MCF 10A (cell line): ENCODE data around the gene CENPQ. TPM values are rescaled to one million over a fixed set of nuclear protein-coding genes. Genes with fewer than 3 reads are reported as not detected.

ENCODE experiments used
- BruUV-seq: library from RNA; stranded (reverse); fragments of 400-500 nt; replicated peaks from 2 replicates; lab custom pipeline; 2021; lab: Mats Ljungman, UMichigan
- CTCF ChIA-PET: fragments of 300-600 bp; sonication (Branson Sonifier 250); formaldehyde crosslinking; extraction: SDS; loops from one replicate; lab custom pipeline; 2021; ENCODE audit warnings: antibody characterized with exemption, inconsistent platforms; lab: Yijun Ruan, JAX
- POLR2A ChIA-PET: fragments of 300-600, 350-650 bp; sonication (Branson Sonifier 250); formaldehyde crosslinking; extraction: SDS; loops from one replicate; lab custom pipeline; 2020; ENCODE audit warnings: antibody characterized with exemption, inconsistent platforms; lab: Yijun Ruan, JAX
- DNase-seq: peaks from one replicate; pipeline ENCODE4 v3.0.0-alpha.2; 2018; ENCODE audit not compliant: unreplicated experiment
- H3K27ac Mint-ChIP-seq: one replicate; pipeline ENCODE4 v1.8.0; 2022; ENCODE audit warnings: mild to moderate bottlenecking, low read depth, mixed read lengths; ENCODE audit not compliant: unreplicated experiment
- H3K27me3 Mint-ChIP-seq: one replicate; pipeline ENCODE4 v1.8.0; 2022; ENCODE audit warnings: mixed read lengths; ENCODE audit not compliant: insufficient read depth, unreplicated experiment
- H3K36me3 Mint-ChIP-seq: one replicate; pipeline ENCODE4 v1.8.0; 2022; ENCODE audit warnings: mild to moderate bottlenecking, moderate library complexity, mixed read lengths; ENCODE audit not compliant: insufficient read depth, unreplicated experiment
- H3K4me1 Mint-ChIP-seq: one replicate; pipeline ENCODE4 v1.8.0; 2022; ENCODE audit warnings: mixed read lengths; ENCODE audit not compliant: insufficient read depth, unreplicated experiment
- H3K4me3 Mint-ChIP-seq: one replicate; pipeline ENCODE4 v1.8.0; 2022; ENCODE audit warnings: mild to moderate bottlenecking, moderate library complexity, mixed read lengths; ENCODE audit not compliant: unreplicated experiment
- H3K9me3 Mint-ChIP-seq: one replicate; pipeline ENCODE4 v1.8.0; 2022; ENCODE audit warnings: mixed read lengths; ENCODE audit not compliant: unreplicated experiment
- CTCF ChIP-seq: fragments of 200-600 bp; IDR thresholded peaks from one replicate; pipeline ENCODE4 v1.8.0; 2022; ENCODE audit warnings: antibody characterized with exemption, mild to moderate bottlenecking; ENCODE audit not compliant: unreplicated experiment
- intact Hi-C: fragments of 100-400 bp; cut with micrococcal nuclease; formaldehyde crosslinking; loops from 2 replicates; pipeline ENCODE4 v1.14.1; 2022
- total RNA-seq: library from RNA; stranded (reverse); gene quantifications from 2 replicates; pipeline ENCODE4 v1.2.3, GENCODE V29; 2022

Gene CENPQ
- total RNA-seq, 1 experiment from 2014 or later: 5.4 TPM

- H3K4me1 Mint-ChIP-seq: no peaks in the 10 kb centered on the region
- DNase-seq: no peak
Observed at GRCh38 chr6:49430187-49430586, 33.0 kb upstream of the CENPQ start.

GRCh38 chr6:49430866-49431265 lies 32.3 kb upstream of the CENPQ start:
- no peaks in the 10 kb centered on the region for H3K4me1 Mint-ChIP-seq
- peaks cover 32% of the 10 kb centered on the region for H3K36me3 Mint-ChIP-seq
- ChIA-PET CTCF (no interaction called here), POLR2A (no interaction called here)
- no peak for DNase-seq
- no peaks in the 10 kb centered on the region for H3K9me3 Mint-ChIP-seq
- no peaks in the 10 kb centered on the region for H3K27me3 Mint-ChIP-seq
- H3K4me3 Mint-ChIP-seq: no peak overlapping the region
- H3K27ac Mint-ChIP-seq: no peak overlapping the region
- no TSS peak for BruUV-seq
- TF ChIP-seq CTCF: no peak
- intact Hi-C loops: no loop called here

More at GRCh38 chr6:49430187-49430586, 33.0 kb upstream of the CENPQ start:
- Mint-ChIP-seq H3K4me3 (no peak overlapping the region), H3K9me3 (no peaks in the 10 kb centered on the region), H3K27ac (no peak overlapping the region), H3K36me3 (peaks cover 25% of the 10 kb centered on the region), H3K27me3 (no peaks in the 10 kb centered on the region)
- no peak for TF ChIP-seq CTCF
- ChIA-PET CTCF (interaction anchor here (0.7 to 2.1 kb wide), 2 partner anchors 20 to 858 kb away, joined by 3 to 8 read pairs; no protein-coding TSS in a partner anchor), POLR2A (interaction anchor here (0.6 to 1.0 kb wide), 2 partner anchors 440 to 744 kb away, joined by 3 to 5 read pairs; no protein-coding TSS in a partner anchor)
- BruUV-seq: no TSS peak
- intact Hi-C loops: no loop called here

- Mint-ChIP-seq H3K9me3 (no peaks in the 10 kb centered on the region), H3K4me1 (no peaks in the 10 kb centered on the region), H3K27me3 (no peaks in the 10 kb centered on the region), H3K36me3 (peaks cover 65% of the 10 kb centered on the region), H3K27ac (no peak overlapping the region), H3K4me3 (no peak overlapping the region)
- POLR2A ChIA-PET: interaction anchor here (0.6 to 1.0 kb wide), 2 partner anchors 9 to 414 kb away, joined by 3 to 5 read pairs; no protein-coding TSS in a partner anchor
- BruUV-seq: no TSS peak
- intact Hi-C loops: loop anchor here (1.0 to 2.0 kb wide), 2 partner anchors 154 to 396 kb away; no protein-coding TSS in a partner anchor
- TF ChIP-seq CTCF: peak; percentile 33
- DNase-seq: peak; percentile 12
- CTCF ChIA-PET: interaction anchor here (0.6 to 2.3 kb wide), 13 partner anchors 8 to 463 kb away, joined by 3 to 8 read pairs (median 4); no protein-coding TSS in a partner anchor
Observed at GRCh38 chr6:49453221-49453620, 9.9 kb upstream of the CENPQ start.

- ChIA-PET POLR2A (no interaction called here), CTCF (interaction anchor here (0.6 to 1.7 kb wide), 7 partner anchors 32 to 1822 kb away, joined by 3 to 4 read pairs (median 3); no protein-coding TSS in a partner anchor)
- no peak for DNase-seq
- no peak for TF ChIP-seq CTCF
- intact Hi-C loops: no loop called here
- Mint-ChIP-seq H3K36me3 (peaks cover 71% of the 10 kb centered on the region), H3K9me3 (no peaks in the 10 kb centered on the region), H3K4me3 (no peak overlapping the region), H3K4me1 (peaks cover 7% of the 10 kb centered on the region), H3K27me3 (no peaks in the 10 kb centered on the region), H3K27ac (no peak overlapping the region)
- no TSS peak for BruUV-seq
Observed at GRCh38 chr6:49454787-49455709, 8.1 kb upstream of the CENPQ start.
